ENCODE results near the gene ZDHHC8. TPM values are rescaled to one million over a fixed set of nuclear protein-coding genes. Genes with fewer than 3 reads are reported as not detected.

The ZDHHC8 gene
- total RNA-seq, 2 donors from 2014 or later = 14.1 to 36.6 TPM

GRCh38 chr22:20091690-20092476 lies 39.7 kb upstream of the ZDHHC8 start:
- DNase-seq (ENCODE audit: low spot score) = no peak
- peaks cover 17 to 51% of the 10 kb centered on the region in 2 donors for H3K36me3 ChIP-seq
- intact Hi-C loops (cut with DNase I) = no loop called here

GRCh38 chr22:20092477-20092854 lies 39.1 kb upstream of the ZDHHC8 start:
- no peak for DNase-seq (ENCODE audit: low spot score)
- Histone ChIP-seq H3K27ac (no peak overlapping the region), H3K9me3 (no peaks in the 10 kb centered on the region), H3K27me3 (replicated peaks; ENCODE audit: insufficient read depth) (no peaks in the 10 kb centered on the region), H3K4me3 (no peak overlapping the region), H3K36me3 (peaks cover 17 to 49% of the 10 kb centered on the region in 2 donors), H3K4me1 (replicated peaks) (no peaks in the 10 kb centered on the region)
- intact Hi-C loops (cut with DNase I) = no loop called here
- no peak for TF ChIP-seq CTCF (IDR thresholded peaks at IDR 0.05)
- no peak for TF ChIP-seq POLR2AphosphoS5 (IDR thresholded peaks at IDR 0.05)
- TF ChIP-seq POLR2A (IDR thresholded peaks at IDR 0.05) = no peak
- WGBS = 91% methylated on average over 11 of the region's 11 CpGs

More at GRCh38 chr22:20091690-20092476, 39.7 kb upstream of the ZDHHC8 start:
- TF ChIP-seq POLR2AphosphoS5 (IDR thresholded peaks at IDR 0.05) (no peak), CTCF (IDR thresholded peaks at IDR 0.05) (no peak), POLR2A (IDR thresholded peaks at IDR 0.05) (no peak)
- Histone ChIP-seq H3K27ac (no peak overlapping the region), H3K27me3 (replicated peaks; ENCODE audit: insufficient read depth) (no peaks in the 10 kb centered on the region), H3K9me3 (no peaks in the 10 kb centered on the region), H3K4me3 (no peak overlapping the region), H3K4me1 (replicated peaks) (no peaks in the 10 kb centered on the region)
- WGBS = 94% methylated on average over 16 of the region's 16 CpGs

DNA sequence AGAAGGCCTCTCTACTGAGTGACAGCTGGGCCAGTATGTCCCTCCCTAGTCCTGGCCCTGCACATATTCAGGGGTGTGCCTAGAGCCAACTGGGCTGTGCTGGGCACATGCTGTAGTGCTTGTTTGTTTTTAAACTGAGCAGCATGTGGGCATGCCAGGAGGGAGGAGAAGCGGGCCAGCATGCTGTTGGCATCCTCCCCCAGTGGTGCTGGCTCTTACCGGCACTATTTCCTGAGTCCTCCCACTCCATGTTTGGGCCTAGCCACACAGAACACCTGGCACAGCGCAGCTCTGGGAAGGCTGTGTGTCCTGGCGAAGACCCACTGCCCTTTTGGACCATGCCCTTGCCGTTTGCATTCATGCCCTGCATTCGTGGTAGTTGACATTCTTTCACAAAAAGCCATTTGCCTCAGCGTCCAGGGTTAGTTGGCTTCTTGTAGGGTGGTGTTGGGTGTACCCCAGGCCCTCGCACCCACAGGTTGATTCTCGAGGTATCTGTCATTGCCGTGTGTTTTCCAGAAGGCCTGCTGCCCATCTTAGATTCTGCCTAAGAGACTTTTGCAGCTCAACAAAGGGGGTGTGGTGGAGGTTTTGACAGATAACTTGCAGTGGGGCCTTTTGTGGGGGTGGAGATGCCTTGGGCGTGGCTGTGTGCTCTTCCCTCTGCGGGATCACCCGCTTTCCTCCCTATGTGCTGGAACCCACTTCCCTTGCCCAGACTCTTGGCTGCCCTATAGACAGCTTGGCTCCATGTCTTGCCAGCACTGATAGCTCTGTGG lies 38.0 kb upstream of the ZDHHC8 start:
- WGBS = 84% methylated on average over 13 of the region's 13 CpGs
- H3K36me3 ChIP-seq = peaks cover 17 to 45% of the 10 kb centered on the region in 2 donors
- TF ChIP-seq CTCF (IDR thresholded peaks at IDR 0.05) (no peak), POLR2AphosphoS5 (IDR thresholded peaks at IDR 0.05) (peak; percentile 84), POLR2A (IDR thresholded peaks at IDR 0.05) (no peak)
- DNase-seq (ENCODE audit: low spot score) = peak; percentile 70
- no peak overlapping the region for H3K4me3 ChIP-seq
- intact Hi-C loops (cut with DNase I) = no loop called here
- H3K27me3 ChIP-seq (replicated peaks; ENCODE audit: insufficient read depth) = no peaks in the 10 kb centered on the region
- no peaks in the 10 kb centered on the region for H3K4me1 ChIP-seq (replicated peaks)
- H3K9me3 ChIP-seq = no peaks in the 10 kb centered on the region
- no peak overlapping the region for H3K27ac ChIP-seq

GRCh38 chr22:20094197-20094807 lies 37.3 kb upstream of the ZDHHC8 start:
- no peak for DNase-seq (ENCODE audit: low spot score)
- no peaks in the 10 kb centered on the region for H3K9me3 ChIP-seq
- 94% methylated on average over 15 of the region's 15 CpGs for WGBS
- peaks cover 17 to 38% of the 10 kb centered on the region in 2 donors for H3K36me3 ChIP-seq
- intact Hi-C loops (cut with DNase I) = no loop called here
- no peak overlapping the region for H3K4me3 ChIP-seq
- H3K27ac ChIP-seq = no peak overlapping the region
- no peaks in the 10 kb centered on the region for H3K4me1 ChIP-seq (replicated peaks)
- no peak for TF ChIP-seq POLR2A (IDR thresholded peaks at IDR 0.05)
- no peak for TF ChIP-seq POLR2AphosphoS5 (IDR thresholded peaks at IDR 0.05)
- TF ChIP-seq CTCF (IDR thresholded peaks at IDR 0.05) = no peak
- H3K27me3 ChIP-seq (replicated peaks; ENCODE audit: insufficient read depth) = no peaks in the 10 kb centered on the region
